Measurements from ENCODE around the gene KCNH2.

- TF ChIP-seq CTCF (conservative IDR thresholded peaks at IDR 0.05; ENCODE audit: low read depth, low read length) (no peak), EZH2 (IDR thresholded peaks at IDR 0.05; ENCODE audit: borderline replicate concordance, low read depth, low read length, poor library complexity, severe bottlenecking) (no peak)
Measured at GRCh38 chr7:150939466-150939865, 38.7 kb downstream of the KCNH2 start.
